CMK (cell line): ENCODE results near the gene XPNPEP1.

Source experiments
- DNase-seq: peaks from one replicate; pipeline ENCODE4 v3.0.0-alpha.2; 2010; ENCODE audit warnings: low read depth

Gene XPNPEP1

DNA sequence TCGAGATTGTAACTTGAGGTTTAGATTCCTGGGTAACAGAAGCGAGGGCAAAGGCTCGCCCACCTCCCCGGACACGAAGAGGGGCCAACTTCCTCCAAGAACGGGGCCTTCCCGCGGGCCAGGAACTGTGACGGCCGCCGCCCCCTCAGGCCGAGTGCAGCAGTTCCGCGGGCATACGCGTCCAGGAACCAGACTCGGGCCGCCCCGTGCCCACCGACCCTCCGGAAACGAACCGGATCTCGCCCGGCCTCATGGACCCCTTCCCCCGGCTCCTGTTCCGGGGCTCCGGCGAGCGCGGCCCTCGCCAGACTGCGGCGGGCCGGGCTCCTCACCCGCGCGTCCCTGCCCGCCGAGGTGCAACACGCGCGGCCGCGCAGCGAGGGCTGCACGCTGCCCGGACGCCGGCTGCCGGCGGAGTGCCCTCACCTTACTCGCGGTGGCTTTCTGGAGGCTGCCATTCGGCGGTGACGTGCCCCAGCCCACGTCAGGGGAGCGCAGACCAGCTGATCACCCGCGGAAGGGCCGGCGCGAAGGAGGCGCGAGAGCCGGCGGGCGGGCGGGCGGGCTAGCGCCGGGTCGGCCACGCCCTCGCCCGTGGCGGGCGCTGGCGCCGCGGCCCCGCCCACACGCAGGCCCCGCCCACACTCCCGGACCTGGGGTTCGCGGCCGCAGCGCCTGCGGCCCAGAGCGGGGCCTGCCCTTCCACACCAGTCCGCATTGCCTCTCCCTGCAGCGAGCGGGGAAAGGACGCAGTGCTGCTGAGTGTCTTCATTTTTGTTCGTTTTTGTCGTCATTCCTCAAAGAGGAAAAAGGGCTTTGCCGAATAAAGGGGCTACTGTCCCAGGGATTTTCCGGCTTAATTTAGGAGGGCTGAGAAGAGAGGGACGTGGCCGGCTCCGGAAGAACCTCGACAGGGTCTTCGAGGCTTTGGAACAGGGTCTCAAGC lies at the start of gene XPNPEP1:
Gene XPNPEP1 (minus strand): TSS at position 536 of the 946 bp plus-strand sequence. CDS start 78 bp downstream, at position 458.
- DNase-seq, result peak; percentile 35

DNA sequence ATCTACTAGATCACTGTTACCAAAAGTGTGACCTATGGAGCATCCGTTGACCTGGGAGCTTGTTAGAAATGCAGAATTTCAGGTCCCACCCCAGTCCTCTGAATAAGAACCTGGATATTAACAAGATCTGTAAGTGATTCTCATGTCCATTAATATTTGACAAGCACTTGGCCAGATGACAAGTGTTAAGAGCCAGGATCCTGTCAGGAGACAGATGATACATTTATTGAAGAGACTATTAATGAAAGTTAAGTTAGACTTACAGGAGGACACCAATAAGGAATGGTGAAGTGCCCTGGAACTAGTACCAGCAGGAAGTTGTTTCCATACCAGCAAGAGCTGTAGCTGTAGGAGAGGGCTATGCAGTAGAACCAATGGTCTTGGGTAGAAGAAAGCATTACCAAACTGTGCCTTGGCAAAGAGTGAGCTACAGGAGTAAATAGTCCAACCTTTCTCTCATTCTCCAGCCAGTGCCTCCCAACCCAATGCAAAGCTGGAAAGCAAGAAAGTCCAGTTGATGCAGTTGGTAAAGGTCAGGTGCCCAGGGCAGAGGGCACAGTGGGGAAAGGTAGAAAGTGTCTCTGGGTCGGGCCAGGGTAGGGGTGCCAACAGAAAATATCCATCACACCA lies 49.2 kb upstream of the XPNPEP1 start:
- no peak for DNase-seq

DNA sequence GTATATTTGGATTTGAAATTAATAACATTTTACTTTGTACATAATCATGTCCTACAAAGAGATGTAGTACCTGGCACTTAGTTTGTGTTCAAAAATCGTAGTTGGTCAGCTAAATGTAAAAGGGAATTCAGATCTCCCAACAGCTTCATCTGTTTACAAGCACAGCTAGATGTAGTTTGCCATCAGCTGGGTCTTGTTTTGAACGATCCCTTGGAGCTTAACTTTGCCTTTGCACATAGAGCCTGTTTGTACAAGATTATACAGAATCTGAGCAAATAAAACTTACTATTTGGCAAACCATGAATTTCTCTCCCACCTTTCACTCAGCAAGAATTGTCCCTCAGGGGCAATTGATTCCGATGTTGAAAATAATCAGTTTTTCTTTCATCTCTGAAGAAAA lies 48.3 kb upstream of the XPNPEP1 start:
- DNase-seq, result no peak

DNA sequence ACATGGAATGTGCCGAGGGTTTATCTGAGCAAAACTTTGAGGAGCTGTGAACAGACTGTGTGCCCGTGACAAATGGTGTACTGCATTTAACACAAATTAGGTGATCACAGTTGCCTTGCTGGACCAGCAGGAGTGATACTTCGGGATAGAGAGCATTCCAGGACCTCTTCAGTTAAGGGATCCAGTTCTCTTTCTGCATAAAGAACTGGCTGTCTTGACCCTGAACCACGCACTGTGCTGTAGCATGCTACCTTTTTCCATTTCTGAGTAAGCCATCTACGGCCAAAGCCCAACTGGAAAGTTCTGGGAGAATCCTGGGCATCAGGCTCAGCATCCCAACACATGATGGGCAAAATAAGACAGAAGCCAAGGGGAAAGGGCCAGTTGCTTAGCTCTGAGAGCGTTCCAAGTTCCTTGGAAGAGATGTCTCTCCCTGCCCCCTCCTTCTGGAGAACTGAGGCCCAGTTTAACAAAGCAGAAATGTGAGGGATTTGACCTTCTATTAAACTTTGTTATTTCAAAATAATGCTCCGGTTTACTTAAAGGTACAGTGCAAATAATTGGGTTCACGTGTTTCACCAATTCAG lies 46.5 kb upstream of the XPNPEP1 start:
- no peak for DNase-seq

DNA sequence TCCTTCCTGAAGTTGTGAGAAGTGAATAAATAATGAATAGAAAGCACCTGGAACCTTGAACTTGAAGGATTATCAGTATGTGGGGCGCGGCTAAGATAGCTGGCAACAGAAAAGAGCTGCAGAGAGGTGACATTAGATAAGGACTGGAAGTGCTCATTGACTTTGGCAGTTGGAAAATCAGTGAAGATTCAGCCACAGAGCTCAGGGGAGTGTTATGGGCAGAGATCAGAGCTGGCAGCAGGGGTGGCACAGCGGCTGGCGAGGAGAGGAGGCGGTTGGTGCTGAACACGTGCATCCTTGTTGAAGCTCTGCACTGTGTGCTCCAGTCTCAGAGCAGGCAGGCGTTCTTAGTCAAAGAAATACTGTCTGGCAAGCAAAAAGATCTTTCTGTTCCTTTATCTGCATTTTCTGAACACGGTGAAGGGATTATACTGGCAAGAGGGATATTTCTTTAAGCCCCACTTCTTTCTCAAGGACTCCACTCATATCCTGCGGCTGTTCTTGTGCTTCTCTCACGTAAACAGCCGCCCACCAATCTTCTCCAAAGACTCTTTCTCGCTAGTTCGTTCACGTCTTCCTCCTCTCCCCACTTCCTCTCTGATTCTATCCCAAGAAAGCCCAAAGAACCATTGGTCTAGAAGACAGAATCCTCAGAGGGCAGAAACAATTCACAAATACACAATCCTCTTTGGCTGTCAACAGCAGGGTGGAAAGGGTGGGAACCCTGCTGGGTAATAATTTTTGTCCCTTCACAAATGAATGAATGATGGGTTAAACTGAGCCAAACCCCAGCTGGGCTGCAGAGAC lies 45.8 kb upstream of the XPNPEP1 start:
- no peak for DNase-seq

DNA sequence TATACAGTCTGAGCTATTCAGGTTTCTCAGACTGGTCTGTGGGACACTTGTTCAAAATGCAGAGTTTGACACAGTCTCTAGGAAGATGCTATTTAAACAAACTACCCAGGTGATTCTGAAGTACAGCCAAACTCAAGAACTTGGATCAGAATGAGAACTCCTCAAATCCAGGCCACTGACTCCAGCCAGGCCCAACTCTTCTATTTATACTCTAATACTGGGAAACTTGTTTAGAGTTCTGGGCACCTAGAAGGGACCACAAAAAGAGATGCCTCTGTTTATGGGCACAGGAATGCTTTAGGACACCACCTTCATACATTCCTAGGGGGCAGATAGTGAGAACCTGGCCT lies 44.4 kb upstream of the XPNPEP1 start:
- no peak for DNase-seq

DNA sequence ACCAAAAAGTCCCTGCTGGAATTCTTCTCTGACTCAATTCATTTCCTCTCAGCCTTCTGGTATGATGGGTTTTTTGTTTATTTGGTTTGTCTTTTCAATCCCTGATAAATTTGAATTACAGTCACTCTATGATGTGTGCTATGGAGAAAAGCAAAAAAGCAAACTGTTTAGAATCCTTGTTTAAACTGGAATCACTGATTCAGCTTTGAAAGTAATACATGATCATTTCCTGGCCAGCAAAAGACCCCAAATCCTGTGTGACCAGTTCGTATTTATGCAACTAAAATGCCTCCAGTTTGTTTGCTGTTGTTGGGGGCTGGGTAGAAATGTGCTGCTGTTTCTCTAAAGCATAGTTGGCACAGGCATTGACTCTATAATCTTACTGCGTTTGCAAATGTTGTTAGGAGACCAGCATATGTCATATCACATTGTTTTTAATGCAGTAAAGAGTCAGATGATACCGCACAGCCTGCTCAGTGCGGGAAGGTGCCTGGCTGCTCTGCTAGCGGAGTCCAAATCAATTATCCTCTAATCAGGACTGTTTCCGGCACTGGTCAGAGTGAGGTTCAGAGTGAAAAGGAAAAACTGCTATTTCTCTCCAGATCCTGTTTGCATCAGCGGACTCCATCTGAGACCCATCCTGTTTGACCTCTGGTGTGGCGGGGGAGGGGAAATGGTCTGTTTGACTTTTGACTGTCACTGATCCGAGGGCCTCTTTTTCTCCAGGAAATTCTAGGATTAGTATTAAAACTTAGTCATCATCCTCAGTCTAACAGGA lies 43.8 kb upstream of the XPNPEP1 start:
- DNase-seq, result no peak

DNA sequence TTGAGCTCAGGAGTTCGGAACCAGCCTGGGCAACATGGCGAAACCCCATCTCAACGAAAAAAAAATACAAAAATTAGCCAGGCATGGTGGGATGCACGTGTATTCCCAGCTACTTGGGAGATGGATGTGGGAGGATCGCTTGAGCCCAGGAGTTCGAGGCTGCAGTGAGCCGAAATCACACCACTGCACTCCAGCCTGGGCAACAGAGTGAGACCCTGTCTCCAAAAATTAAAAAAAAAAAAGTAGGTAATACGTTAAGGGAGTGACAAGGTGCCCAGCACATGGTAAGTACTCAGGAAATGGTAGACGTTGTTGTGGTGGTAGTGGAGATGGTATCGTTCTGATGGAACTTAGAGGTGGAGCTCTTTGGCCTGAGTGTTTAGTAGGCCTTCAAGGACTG lies 41.0 kb upstream of the XPNPEP1 start:
- no peak for DNase-seq

DNA sequence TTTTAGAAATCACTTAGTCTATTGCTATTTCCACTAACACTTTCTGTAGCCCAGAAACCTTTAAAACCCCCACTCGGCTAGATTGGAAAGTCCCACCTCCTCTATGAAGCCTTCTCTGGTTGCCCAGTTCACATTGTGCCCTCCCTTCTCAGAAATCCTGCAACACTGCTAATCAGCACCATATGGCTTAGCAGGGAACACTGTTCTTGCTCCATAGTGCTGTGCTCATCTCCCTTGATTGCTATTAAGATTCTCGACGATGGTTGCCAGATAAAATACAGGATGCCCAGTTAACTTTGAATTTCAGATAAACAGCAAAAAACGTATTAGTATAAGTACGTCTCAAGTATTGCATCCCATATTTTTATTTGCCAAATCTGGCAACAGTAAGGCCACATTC lies 40.1 kb upstream of the XPNPEP1 start:
- no peak for DNase-seq

DNA sequence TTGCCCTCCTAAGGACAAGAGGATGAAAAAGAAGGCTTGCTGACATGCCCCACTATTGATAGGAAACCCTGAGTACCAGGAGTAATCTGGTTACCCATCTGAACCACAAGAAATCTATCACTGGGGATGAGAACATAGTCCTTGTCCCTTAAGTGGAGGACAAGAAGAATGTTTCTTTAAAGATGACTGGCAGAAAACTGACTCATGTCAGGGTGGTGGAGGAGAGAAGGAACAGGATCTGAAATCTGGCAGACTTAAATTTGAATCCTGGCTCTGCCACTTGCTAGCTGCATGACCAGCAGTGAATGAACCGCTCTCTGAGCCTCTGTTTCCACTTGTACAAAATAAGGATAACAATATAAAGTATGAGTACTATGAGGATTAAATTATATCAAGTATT lies 38.9 kb upstream of the XPNPEP1 start:
- DNase-seq, result no peak

DNA sequence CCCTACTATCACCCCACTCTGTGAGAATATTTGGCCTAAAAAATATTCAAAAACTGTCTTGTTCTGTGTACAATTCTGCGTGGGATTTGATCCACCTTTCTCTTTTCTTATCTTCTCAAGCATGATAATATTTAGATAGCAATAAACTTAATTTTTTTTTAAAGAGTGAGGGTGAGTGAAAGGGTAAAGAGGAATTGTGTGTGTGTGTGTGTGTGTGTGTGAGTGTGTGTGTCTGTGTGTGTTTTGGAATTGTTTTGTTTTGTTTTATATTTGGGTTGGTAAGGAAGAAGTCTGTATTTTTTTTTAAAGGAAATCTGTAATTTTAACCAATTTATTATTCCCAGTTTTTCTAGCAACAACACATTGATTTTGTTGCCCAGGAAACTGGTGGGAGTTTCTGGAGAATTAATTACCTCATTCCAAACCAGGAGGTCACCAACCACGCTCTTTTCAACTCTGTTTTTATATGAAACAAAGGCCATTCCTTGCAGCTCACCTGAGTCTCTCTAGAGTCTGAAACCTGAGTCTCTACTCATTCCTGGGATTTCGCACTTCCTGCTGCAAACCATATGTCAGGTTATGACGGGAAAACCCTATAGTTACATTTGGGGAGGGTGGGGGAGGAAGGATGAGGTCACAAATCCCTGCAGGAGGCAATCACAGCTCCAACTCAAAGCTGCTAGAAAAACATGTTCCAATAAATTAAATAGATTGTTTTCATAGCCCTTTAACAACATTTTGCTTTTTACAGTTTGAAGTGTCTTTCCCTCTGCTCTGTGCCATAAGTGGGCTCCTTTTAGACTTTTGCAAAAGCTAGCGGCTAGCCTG lies 38.1 kb upstream of the XPNPEP1 start:
- no peak for DNase-seq

DNA sequence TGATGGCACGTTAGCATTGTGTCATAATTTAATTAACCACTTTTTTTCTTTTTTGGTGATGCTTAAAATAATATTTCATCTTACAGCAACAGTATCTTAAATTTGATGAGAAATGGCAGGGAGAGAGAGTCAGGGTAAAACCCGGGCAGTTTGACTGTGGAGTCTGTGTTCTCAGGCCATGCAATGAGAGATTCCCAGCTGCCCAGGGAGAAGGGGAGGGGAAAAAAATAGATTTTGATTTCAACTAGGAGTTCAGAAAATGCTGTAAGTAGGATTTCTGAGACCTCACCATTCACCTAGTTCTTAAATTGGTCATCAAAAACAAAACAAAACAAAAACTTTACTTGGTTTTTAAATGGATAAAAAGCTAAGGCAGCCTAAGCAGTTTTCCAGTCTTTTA lies 37.4 kb upstream of the XPNPEP1 start:
- DNase-seq, result no peak

DNA sequence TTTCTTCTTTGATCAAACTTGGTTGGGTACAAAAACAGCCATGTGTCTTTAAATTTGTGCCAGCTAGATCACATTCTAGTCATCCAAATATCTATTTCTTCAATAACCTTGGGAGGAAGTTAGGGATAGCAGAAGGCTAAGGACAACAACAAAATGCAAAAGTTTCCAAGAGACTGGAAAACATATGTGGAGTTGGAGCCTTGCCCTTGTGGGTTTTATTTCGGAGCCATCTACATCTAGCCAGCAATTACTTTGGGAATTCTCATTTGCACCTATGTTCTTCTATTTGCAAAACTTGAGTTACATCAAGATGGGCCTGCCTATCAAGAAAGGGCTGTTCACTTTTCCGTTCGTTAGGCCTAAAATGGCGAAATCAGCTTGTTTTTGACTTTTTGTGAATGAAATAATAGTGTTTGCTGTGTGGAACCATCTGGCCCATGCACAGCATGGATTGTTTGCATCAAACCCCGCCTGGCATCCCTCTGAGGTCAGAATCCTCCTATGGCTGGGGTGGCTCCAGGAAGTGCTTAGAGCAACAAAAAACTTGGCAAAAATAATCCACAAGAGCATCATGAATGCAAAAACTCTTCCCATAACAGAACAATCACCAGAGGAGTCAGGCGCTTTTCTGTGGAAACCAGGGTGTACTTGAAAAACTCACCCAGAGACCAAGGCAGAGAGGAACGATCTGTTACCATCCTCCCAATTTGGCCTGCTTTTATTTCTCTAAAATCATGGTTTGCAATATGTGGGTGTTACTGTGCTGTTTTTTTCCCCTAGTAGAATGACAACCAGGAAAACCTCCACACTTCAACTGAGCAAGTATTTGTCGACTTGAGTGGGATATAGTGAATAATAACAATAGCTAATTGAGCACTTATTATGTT lies 36.2 kb upstream of the XPNPEP1 start:
- DNase-seq, result no peak

DNA sequence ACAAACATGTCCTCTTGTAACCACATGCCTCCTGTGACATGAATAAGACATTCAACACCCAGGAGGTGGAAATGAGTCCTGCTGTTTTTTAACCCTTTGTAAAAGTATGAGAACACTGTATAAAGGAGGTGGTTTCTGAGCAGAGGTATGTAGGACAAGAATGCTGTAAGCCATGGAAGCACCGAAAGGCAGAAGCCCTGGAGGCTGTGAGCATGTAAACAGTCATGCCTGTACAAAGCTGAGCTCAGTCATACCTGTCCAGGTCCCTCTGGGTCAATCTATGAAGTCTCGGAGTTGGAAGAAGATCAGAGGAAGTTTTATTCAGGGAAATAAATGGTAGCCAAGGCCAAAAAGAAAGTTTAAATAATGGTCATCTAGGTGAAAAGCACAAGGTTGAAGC lies 34.7 kb upstream of the XPNPEP1 start:
- no peak for DNase-seq

DNA sequence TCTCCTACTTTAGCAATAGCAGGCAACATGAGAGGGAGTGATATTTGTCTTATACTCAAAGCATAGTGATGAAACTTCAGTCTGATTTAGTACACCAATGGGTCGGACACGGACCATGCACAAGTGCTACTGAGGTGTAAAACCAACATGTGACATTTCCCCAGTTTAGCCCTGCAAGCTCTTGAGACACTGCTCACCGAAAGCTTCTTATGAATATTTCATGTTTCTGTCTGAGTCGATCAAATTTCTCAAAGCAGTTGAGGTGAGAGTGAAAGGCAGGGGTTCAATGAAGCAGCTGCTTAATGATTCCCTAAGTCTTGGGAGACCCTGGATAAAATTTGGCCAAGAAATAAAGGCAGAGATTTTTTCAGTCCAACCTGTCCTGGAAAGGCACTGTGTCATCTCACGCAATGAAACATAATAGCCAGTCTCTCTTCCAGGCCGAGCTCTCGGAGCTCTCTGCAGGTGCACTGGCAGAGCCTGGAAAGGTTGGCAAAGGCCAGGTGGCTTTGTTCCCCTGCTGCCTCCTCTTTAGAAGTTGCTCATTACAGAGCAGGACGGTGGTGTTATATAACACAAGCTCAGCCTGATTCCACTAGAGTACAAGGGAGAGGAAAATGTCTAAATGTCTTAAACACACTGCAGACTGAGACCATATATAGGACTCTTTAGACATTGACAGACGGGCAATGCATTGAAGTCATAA lies 33.9 kb upstream of the XPNPEP1 start:
- DNase-seq, result no peak

DNA sequence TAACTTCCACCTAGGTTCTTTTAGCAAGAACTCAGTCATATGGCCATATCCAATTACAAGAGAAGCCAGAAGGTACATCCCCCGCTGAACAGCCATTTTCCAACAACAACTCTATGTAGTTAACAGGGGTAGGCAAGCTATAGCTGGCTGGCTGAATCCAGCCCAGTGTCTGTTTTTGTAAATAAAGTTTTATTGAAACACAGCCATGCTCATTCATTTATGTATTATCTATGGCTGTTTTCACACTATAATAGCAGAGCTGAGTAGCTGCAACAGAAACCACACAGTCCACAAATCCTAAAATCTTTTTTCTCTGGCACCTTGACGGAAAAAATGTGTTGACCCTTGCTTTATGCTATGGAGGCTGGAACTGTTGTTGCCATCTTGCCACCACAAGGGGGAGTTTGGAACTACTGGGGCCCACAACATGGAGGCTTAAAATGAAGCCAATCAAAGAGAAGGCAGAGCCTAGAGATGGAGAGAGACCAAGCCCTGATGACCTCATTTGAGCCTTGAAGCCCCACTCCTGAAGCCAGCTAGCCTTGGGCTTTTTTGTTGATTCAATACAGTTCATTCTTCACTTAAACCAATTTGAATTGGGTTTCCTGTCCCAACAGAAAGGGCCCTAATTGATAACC lies 33.3 kb upstream of the XPNPEP1 start:
- DNase-seq, result no peak

DNA sequence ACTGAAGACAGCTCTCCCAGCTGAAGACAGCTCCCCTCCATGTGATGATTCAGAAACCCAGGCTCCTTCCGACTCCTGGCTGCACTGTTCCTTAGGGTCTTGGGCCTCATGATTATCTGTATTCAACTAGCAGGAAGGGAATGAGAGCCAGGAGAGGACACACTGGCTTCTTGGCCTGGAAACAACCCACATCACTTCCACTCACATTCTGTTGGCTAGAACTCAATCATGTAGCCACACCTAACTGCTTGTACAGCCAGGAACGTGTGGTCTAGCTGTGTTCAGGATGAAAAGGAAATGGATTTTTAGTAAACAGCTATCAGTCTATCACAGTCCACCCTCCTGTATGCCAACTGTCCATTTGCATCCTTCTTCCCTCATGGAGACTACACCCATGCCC lies 30.5 kb upstream of the XPNPEP1 start:
- DNase-seq, result no peak

DNA sequence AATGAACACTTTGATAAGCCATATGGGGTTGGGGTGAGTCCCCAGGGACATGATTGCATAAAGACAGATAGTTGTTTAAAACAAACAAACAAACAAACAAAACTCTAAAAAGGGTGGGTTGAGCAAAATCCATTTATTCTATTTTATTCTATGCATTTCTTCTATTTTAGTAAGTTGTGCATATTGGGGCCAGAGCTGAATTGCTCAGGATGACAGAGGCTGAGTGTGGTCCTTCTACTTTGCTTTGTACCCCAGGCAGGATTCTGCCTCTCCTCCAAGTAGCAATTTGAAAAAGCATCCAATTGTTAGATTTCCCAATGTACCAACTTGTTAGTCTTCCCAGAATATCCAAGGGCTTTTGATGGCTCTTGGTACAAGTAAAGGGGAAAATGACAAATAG lies 29.2 kb upstream of the XPNPEP1 start:
- no peak for DNase-seq
